Endothelial cell of umbilical vein (primary cell): Measurements from ENCODE around the gene SPDYA. TPM values are rescaled to one million over a fixed set of nuclear protein-coding genes. Genes with fewer than 3 reads are reported as not detected.

Experiments
- BruUV-seq: library from RNA; stranded (reverse); fragments of 400-500 nt; replicated peaks from 2 replicates; lab custom pipeline; 2021; lab: Mats Ljungman, UMichigan
- CTCF ChIA-PET: fragments of 300-600, 350-600 bp; sonication (Branson Sonifier 250); formaldehyde crosslinking; loops from one replicate; lab custom pipeline; 2021; ENCODE audit warnings: antibody characterized with exemption, inconsistent platforms; lab: Charles Lee
- POLR2A ChIA-PET: fragments of 300-600, 350-600 bp; sonication (Branson Sonifier 250); formaldehyde crosslinking; loops from one replicate; lab custom pipeline; 2021; ENCODE audit warnings: antibody characterized with exemption, inconsistent platforms; lab: Charles Lee
- DNase-seq: peaks from one replicate; pipeline ENCODE4 v3.0.0-alpha.2; 2011; ENCODE audit warnings: low read depth, low spot score
- FAIRE-seq: peaks from 2 replicates; lab custom pipeline; 2011; peaks lifted over from hg19 to GRCh38; lab: Jason Lieb, UNC
- H2AFZ ChIP-seq: 2 replicates; pipeline ENCODE4 v1.6.0; 2012; ENCODE audit warnings: low read depth, low read length, control low read depth, inconsistent platforms
- H3K27ac ChIP-seq: 2 replicates; pipeline ENCODE4 v1.5.1; 2011; ENCODE audit warnings: low read depth, mild to moderate bottlenecking, control low read depth, low read length, moderate library complexity; ENCODE audit not compliant: insufficient read depth
- H3K27me3 ChIP-seq, 2 experiments: 2 replicates each; pipeline versions ENCODE4 v1.6.0 to v1.6.1; 2011; ENCODE audit warnings: low read length in 2 of 2, mixed read lengths in 1 of 2; ENCODE audit not compliant: control insufficient read depth in 2 of 2, insufficient read depth in 2 of 2
- H3K36me3 ChIP-seq, 2 experiments: 2 replicates in 1 of 2; 3 replicates in 1 of 2; pipeline ENCODE4 v1.5.1; 2011; ENCODE audit warnings: low read length in 2 of 2, mild to moderate bottlenecking in 1 of 2, moderate library complexity in 1 of 2; ENCODE audit not compliant: control insufficient read depth in 2 of 2, insufficient read depth in 2 of 2; ENCODE audit errors: extremely low read depth in 1 of 2
- H3K4me1 ChIP-seq: 3 replicates; pipeline ENCODE4 v1.5.1; 2011; ENCODE audit warnings: mild to moderate bottlenecking, low read length; ENCODE audit not compliant: control insufficient read depth, insufficient read depth; ENCODE audit errors: extremely low read depth
- H3K4me2 ChIP-seq: 2 replicates; pipeline ENCODE4 v1.6.1; 2011; ENCODE audit warnings: low read length, control low read depth, mixed read lengths; ENCODE audit not compliant: insufficient read depth
- H3K4me3 ChIP-seq, 3 experiments: fragments of 200-600 bp in 1 of 3; sonication (generic), shearing (Covaris generic) in 1 of 3; replicated peaks in 1 of 3; 2 replicates each; pipeline ENCODE4 v1.5.1; 2011 to 2016; ENCODE audit warnings: control low read depth in 3 of 3, low read length in 3 of 3, mild to moderate bottlenecking in 2 of 3, inconsistent platforms in 1 of 3, low read depth in 1 of 3, moderate library complexity in 1 of 3; ENCODE audit not compliant: insufficient read depth in 1 of 3
- H3K79me2 ChIP-seq: 2 replicates; pipeline ENCODE4 v1.6.0; 2012; ENCODE audit warnings: low read length, inconsistent platforms; ENCODE audit not compliant: control insufficient read depth, insufficient read depth
- H3K9ac ChIP-seq: replicated peaks from 2 replicates; pipeline ENCODE3; 2011; ENCODE audit warnings: low read length, control low read depth; ENCODE audit not compliant: insufficient read depth; ENCODE audit errors: extremely low read depth
- H3K9me1 ChIP-seq: replicated peaks from 3 replicates; pipeline ENCODE4 v1.6.0; 2011; ENCODE audit warnings: mild to moderate bottlenecking, low read length; ENCODE audit not compliant: control insufficient read depth, insufficient read depth; ENCODE audit errors: extremely low read depth
- H3K9me3 ChIP-seq: replicated peaks from 2 replicates; pipeline ENCODE4 v1.5.1; 2012; ENCODE audit warnings: low read length, inconsistent platforms; ENCODE audit not compliant: control insufficient read depth, insufficient read depth
- H4K20me1 ChIP-seq: replicated peaks from 2 replicates; pipeline ENCODE3; 2011; ENCODE audit warnings: mild to moderate bottlenecking, low read length; ENCODE audit not compliant: control insufficient read depth, insufficient read depth; ENCODE audit errors: extremely low read depth
- CTCF ChIP-seq, 2 donors: IDR thresholded peaks; 1 replicate in 1 of 2; 2 replicates in 1 of 2; pipeline ENCODE4 v1.5.1; 2011; ENCODE audit warnings: low read length in 2 of 2, mild to moderate bottlenecking in 2 of 2, moderate library complexity in 2 of 2, control low read depth in 1 of 2, inconsistent platforms in 1 of 2, low read depth in 1 of 2; ENCODE audit not compliant: insufficient read depth in 1 of 2; ENCODE audit errors: extremely low read depth in 1 of 2
- EZH2 ChIP-seq: IDR thresholded peaks from 2 replicates; pipeline ENCODE4 v1.6.1; 2012; ENCODE audit warnings: borderline replicate concordance, low read depth, mild to moderate bottlenecking, moderate library complexity, low read length, inconsistent platforms; ENCODE audit not compliant: severe bottlenecking
- FOS ChIP-seq: IDR thresholded peaks from 2 replicates; pipeline ENCODE4 v1.6.1; 2011; ENCODE audit warnings: mild to moderate bottlenecking, low read length, moderate library complexity, borderline replicate concordance; ENCODE audit not compliant: insufficient read depth
- GATA2 ChIP-seq: IDR thresholded peaks from 2 replicates; pipeline ENCODE4 v1.7.0; 2011; ENCODE audit warnings: low read depth, mild to moderate bottlenecking, moderate library complexity, mixed read lengths, low read length; ENCODE audit not compliant: insufficient read length, insufficient read depth
- JUN ChIP-seq: IDR thresholded peaks from 2 replicates; pipeline ENCODE4 v1.6.1; 2011; ENCODE audit warnings: borderline replicate concordance, low read depth; ENCODE audit not compliant: insufficient read length, insufficient read depth
- MYC ChIP-seq: IDR thresholded peaks from one replicate; pipeline ENCODE4 v1.6.1; 2011; ENCODE audit warnings: mild to moderate bottlenecking, low read depth, low read length
- POLR2A ChIP-seq: IDR thresholded peaks from 2 replicates; pipeline ENCODE4 v1.6.1; 2012; ENCODE audit warnings: low read depth, mild to moderate bottlenecking, control low read depth, low read length
- POLR2AphosphoS5 ChIP-seq: IDR thresholded peaks from 2 replicates; pipeline ENCODE4 v1.6.1; 2012; ENCODE audit warnings: low read depth, mild to moderate bottlenecking, control low read depth, low read length, moderate library complexity; ENCODE audit not compliant: insufficient read depth
- dilution Hi-C: fragments of 300-500 bp; cut with MboI; formaldehyde crosslinking; loops from one replicate; pipeline ENCODE4 v1.15.0; 2019; ENCODE audit warnings: low sequenced_read_pairs; ENCODE audit not compliant: extremely low pct_ligation_motif_present
- intact Hi-C: fragments of 100-400 bp; cut with micrococcal nuclease; formaldehyde crosslinking; loops from one replicate; pipeline ENCODE4 v1.10.0; 2022
- polyA plus RNA-seq, 4 experiments: library from polyadenylated mRNA; depleted of rRNA in 3 of 4; stranded (reverse) in 3 of 4; unstranded in 1 of 4; fragments of >200 nt; gene quantifications; 2 replicates each; pipeline versions ENCODE4 v1.2.1 to v1.2.3, GENCODE V29; 2011 to 2012; ENCODE audit warnings: missing spikeins in 1 of 4
- total RNA-seq: library from RNA; stranded (reverse); gene quantifications from 2 replicates; pipeline ENCODE4 v1.2.3, GENCODE V29; 2021
- TF ChIP-seq, protein P1 (sequence below): IDR thresholded peaks from 2 replicates; pipeline ENCODE4 v1.6.1; 2011; ENCODE audit not compliant: insufficient read depth, insufficient read length

The SPDYA gene
- total and polyA plus RNA-seq, 2 donors (not counting 3 experiments of a cell fraction or from before 2014, with no cell fraction given): 0.06 to 1.6 TPM

DNA sequence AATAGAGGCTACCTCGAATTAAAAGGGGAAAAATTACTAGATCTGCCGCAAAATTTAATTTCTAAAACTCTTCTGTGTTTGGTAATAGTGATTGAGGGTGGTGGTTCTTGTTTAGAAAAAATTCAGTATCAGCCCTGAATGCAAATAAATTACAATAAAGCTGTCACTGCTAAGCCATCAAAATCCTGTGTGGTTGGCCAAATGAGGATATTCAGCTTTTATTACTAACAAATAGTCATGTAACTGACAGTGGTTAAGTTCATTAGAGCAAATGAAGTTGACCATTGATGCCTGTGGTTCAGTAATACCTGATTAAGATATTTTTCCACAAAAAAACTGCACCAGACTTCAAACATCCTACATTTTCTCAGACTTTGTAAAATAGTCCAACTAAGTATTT is 44.6 kb upstream of the SPDYA start:
- H3K4me3 ChIP-seq: no peak overlapping the region
- intact Hi-C loops (no loop called here), dilution Hi-C loops (no loop called here)
- H3K4me1 ChIP-seq: no peaks in the 10 kb centered on the region
- no peak for FAIRE-seq
- H4K20me1 ChIP-seq: peaks cover 19% of the 10 kb centered on the region
- no peak for DNase-seq
- TF ChIP-seq, protein P1, sequence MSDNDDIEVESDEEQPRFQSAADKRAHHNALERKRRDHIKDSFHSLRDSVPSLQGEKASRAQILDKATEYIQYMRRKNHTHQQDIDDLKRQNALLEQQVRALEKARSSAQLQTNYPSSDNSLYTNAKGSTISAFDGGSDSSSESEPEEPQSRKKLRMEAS: no peak
- TF ChIP-seq POLR2AphosphoS5 (no peak), POLR2A (no peak), JUN (no peak), FOS (no peak), CTCF (IDR thresholded peaks at IDR 0.05; ENCODE audit: extremely low read depth in 1 of 2, insufficient read depth in 1 of 2, low read depth in 1 of 2, low read length in 2 of 2) (no peak), MYC (no peak), GATA2 (no peak), EZH2 (no peak)
- ChIA-PET POLR2A (no interaction called here), CTCF (interaction anchor here (1.2 kb wide), 1 partner anchor 172 kb away, joined by 3 read pairs; no protein-coding TSS in a partner anchor)
- no peak overlapping the region for H3K27ac ChIP-seq
- no peaks in the 10 kb centered on the region for H3K9me3 ChIP-seq
- BruUV-seq: no TSS peak
- peaks cover 0 to 2% of the 10 kb centered on the region in 2 experiments for H3K36me3 ChIP-seq
- H3K79me2 ChIP-seq: peaks cover 98% of the 10 kb centered on the region
- H3K4me2 ChIP-seq: no peak overlapping the region
- H2AFZ ChIP-seq: no peak overlapping the region
- H3K9me1 ChIP-seq: no peaks in the 10 kb centered on the region
- H3K9ac ChIP-seq: no peak overlapping the region
- no peaks in the 10 kb centered on the region for H3K27me3 ChIP-seq
